Cardiac muscle cell (in vitro differentiated cells and primary cell): ENCODE measurements around the gene NFATC3. TPM values are rescaled to one million over a fixed set of nuclear protein-coding genes. Genes with fewer than 3 reads are reported as not detected.

ENCODE experiments used
- DNase-seq, 2 donors: peaks; one replicate each; pipeline versions ENCODE4 v3.0.0 to v3.0.0-alpha.2; 2010 to 2017; ENCODE audit warnings: low read depth in 1 of 2, low spot score in 1 of 2
- H3K27ac ChIP-seq: fragments of 200-600 bp; sonication (generic); 2 replicates; pipeline ENCODE4 v1.5.1; 2016
- H3K27me3 ChIP-seq: fragments of 200-600 bp; sonication (generic); 2 replicates; pipeline ENCODE4 v1.6.0; 2016; ENCODE audit warnings: control low read depth
- H3K36me3 ChIP-seq: fragments of 200-600 bp; sonication (generic); 2 replicates; pipeline ENCODE4 v1.5.1; 2016; ENCODE audit warnings: control low read depth
- H3K4me1 ChIP-seq: fragments of 200-600 bp; sonication (generic); 2 replicates; pipeline ENCODE4 v1.8.1; 2017; ENCODE audit warnings: low read depth, mild to moderate bottlenecking, mixed run types
- H3K4me3 ChIP-seq: fragments of 200-600 bp; sonication (generic); 2 replicates; pipeline ENCODE4 v1.5.1; 2016; ENCODE audit warnings: mild to moderate bottlenecking
- H3K9me3 ChIP-seq: fragments of 200-600 bp; sonication (generic); 2 replicates; pipeline ENCODE4 v1.5.1; 2017; ENCODE audit warnings: low read depth, mild to moderate bottlenecking, control low read depth
- CTCF ChIP-seq: IDR thresholded peaks from 2 replicates; pipeline ENCODE4 v1.5.1; 2012; ENCODE audit warnings: low read depth, mild to moderate bottlenecking, low read length
- polyA plus RNA-seq: library from polyadenylated mRNA; unstranded; fragments of >200 nt; fragmentation: Nextera tagmentation; extraction: Ambion mirVana; gene quantifications from 2 replicates; pipeline ENCODE4 v1.2.1, GENCODE V29; 2016
- total RNA-seq: library from RNA; depleted of rRNA; stranded (reverse); fragments of >200 nt; gene quantifications from 2 replicates; pipeline ENCODE4 v1.2.3, GENCODE V29; 2016

The NFATC3 gene
- total and polyA plus RNA-seq, 2 experiments from 2014 or later = 13.6 to 26.2 TPM

- Histone ChIP-seq H3K4me3 (no peak overlapping the region), H3K9me3 (no peaks in the 10 kb centered on the region), H3K4me1 (peaks cover 16% of the 10 kb centered on the region), H3K27me3 (no peaks in the 10 kb centered on the region), H3K27ac (no peak overlapping the region), H3K36me3 (no peaks in the 10 kb centered on the region)
- DNase-seq = no peak
- no peak for TF ChIP-seq CTCF
Observed at GRCh38 chr16:68247932-68248331, 162.8 kb downstream of the NFATC3 start.

DNA sequence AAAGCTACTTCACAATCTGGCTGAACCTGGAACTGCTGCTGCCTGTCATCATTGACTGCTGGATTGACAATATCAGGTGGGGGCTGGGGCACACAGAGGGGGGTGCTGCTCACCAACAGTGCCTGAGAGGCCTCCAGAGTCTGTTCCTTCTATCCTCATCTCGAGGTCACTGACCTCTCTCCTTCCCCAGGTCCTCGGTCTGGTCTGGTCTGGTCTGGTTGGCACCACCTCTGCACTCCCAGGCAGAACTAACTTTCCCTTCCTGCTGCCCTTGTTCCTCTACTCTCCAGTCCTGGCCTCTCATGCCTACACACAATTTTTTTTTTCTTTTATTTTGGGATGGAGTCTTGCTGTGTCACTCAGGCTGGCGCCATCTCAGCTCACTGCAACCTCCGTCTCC lies 164.2 kb downstream of the NFATC3 start:
- no peak overlapping the region for H3K27ac ChIP-seq
- H3K9me3 ChIP-seq = no peaks in the 10 kb centered on the region
- no peaks in the 10 kb centered on the region for H3K36me3 ChIP-seq
- no peak for DNase-seq
- peaks cover 16% of the 10 kb centered on the region for H3K4me1 ChIP-seq
- no peaks in the 10 kb centered on the region for H3K27me3 ChIP-seq
- no peak for TF ChIP-seq CTCF
- no peak overlapping the region for H3K4me3 ChIP-seq

GRCh38 chr16:68250951-68251350 lies 165.8 kb downstream of the NFATC3 start:
- Histone ChIP-seq H3K4me1 (peaks cover 16% of the 10 kb centered on the region), H3K27me3 (no peaks in the 10 kb centered on the region), H3K27ac (peak overlapping the region; percentile 48), H3K9me3 (no peaks in the 10 kb centered on the region), H3K36me3 (no peaks in the 10 kb centered on the region), H3K4me3 (no peak overlapping the region)
- no peak for DNase-seq
- TF ChIP-seq CTCF = no peak

DNA sequence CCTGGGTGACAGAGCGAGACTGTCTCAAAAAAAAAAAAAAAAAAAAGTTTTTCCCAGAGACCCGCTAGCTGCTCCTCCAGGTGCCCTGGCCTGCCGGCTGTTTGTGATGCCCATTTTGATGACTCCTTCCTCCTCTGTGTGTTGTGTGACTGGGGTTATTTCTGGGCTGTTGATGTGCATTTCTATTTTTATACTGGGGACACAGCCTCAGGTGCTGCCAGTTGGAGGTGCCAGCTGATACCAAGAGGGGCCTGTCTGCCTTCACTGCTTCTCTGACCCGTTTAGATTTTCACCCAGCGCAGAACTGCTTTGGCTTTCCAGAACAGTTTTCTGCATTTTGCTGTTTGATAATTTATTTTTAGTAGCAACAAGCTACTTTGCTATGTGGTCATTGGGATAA lies 166.7 kb downstream of the NFATC3 start:
- peak in 1 of 2 donors; percentile 34 for DNase-seq
- H3K27me3 ChIP-seq = no peaks in the 10 kb centered on the region
- no peak for TF ChIP-seq CTCF

DNA sequence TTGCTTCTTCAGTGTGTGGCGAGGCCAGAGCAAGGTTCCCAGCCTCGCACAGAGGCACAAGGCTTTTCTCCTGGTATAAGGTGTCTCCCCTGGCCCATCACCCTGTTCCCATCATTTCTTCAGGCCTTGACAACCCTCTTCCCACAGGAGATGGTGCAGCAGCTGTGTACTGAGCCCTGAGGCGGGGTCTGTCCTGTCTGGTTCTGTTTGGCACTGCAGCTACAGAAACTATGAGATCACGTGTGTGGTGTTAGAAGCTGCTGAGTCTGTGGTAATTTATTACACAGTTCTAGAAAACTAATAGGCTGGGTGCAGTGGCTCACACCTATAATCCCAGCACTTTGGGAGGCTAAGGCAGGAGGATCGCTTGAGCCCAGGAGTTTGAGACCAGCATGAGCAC lies 167.2 kb downstream of the NFATC3 start:
- H3K4me1 ChIP-seq = peaks cover 16% of the 10 kb centered on the region
- H3K9me3 ChIP-seq = no peaks in the 10 kb centered on the region
- no peak overlapping the region for H3K4me3 ChIP-seq
- H3K27me3 ChIP-seq = no peaks in the 10 kb centered on the region
- peak overlapping the region; percentile 56 for H3K27ac ChIP-seq
- no peak for DNase-seq
- TF ChIP-seq CTCF = no peak
- no peaks in the 10 kb centered on the region for H3K36me3 ChIP-seq

More for the DNA sequence above, 166.7 kb downstream of the NFATC3 start:
- H3K4me1 ChIP-seq = peaks cover 16% of the 10 kb centered on the region
- H3K9me3 ChIP-seq = no peaks in the 10 kb centered on the region
- no peaks in the 10 kb centered on the region for H3K36me3 ChIP-seq
- H3K4me3 ChIP-seq = no peak overlapping the region
- H3K27ac ChIP-seq = peak overlapping the region; percentile 56

DNA sequence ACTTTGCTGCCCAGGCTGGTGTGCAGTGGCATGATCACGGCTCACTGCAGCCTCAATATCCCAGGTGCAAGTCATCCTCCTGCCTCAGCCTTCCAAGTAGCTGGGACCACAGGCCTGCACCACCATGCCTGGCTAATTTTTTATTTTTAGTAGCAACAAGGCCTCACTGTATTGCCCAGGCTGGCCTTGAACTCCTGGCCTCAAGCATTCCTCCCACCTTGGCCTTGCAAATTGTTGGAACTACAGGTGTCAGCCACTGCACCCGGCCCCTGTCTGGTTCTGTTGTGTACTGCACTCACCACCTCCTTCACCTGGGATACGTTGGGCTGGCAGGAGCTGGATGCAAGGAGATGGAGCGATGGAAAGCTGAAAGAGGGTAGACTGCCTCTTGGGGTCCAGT lies 168.6 kb downstream of the NFATC3 start:
- Histone ChIP-seq H3K4me1 (peaks cover 16% of the 10 kb centered on the region), H3K4me3 (no peak overlapping the region), H3K27me3 (no peaks in the 10 kb centered on the region), H3K27ac (no peak overlapping the region), H3K9me3 (no peaks in the 10 kb centered on the region), H3K36me3 (no peaks in the 10 kb centered on the region)
- no peak for DNase-seq
- no peak for TF ChIP-seq CTCF
